Measurements from ENCODE around the gene MAP7. TPM values are rescaled to one million over a fixed set of nuclear protein-coding genes. Genes with fewer than 3 reads are reported as not detected.

Gene MAP7
- total RNA-seq, 2 experiments from 2014 or later: 0.45 to 0.49 TPM

DNA sequence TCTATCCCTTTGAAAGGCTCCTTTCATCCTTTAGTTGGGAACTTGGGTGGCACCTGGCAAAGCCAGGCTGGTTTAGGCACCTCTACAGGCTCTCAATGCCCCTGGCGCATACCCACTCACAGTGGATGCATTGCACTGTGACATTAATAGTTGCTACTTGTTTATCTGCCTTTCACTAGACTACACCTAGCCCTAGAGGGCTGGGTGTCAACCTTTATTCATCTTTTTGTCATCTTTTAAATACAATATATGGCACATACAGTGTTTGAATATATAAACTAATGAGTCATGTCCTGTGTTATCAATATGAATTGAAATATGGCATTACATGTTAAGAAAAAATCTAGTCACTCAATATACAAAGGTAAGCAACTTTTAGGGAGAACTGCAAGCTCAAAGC lies 140.6 kb downstream of the MAP7 start:
- ChIA-PET CTCF (no interaction called here), POLR2A (interaction anchor here (1.1 kb wide), 1 partner anchor 119 kb away, joined by 3 read pairs; no protein-coding TSS in a partner anchor)
- Histone ChIP-seq H3K27ac (ENCODE audit: low read depth in 1 of 2, low read length in 2 of 2) (no peak overlapping the region), H3K27me3 (ENCODE audit: control insufficient read depth in 1 of 2, insufficient read depth in 2 of 2, low read length in 2 of 2) (no peaks in the 10 kb centered on the region), H3K9me3 (ENCODE audit: control insufficient read depth in 1 of 2, insufficient read depth in 1 of 2, low read length in 2 of 2) (no peaks in the 10 kb centered on the region), H3K36me3 (ENCODE audit: insufficient read depth, low read length) (no peaks in the 10 kb centered on the region), H3K4me3 (ENCODE audit: low read length) (no peak overlapping the region), H3K4me1 (ENCODE audit: insufficient read depth, low read length) (no peaks in the 10 kb centered on the region)
- no peak for ATAC-seq (ENCODE audit: poor library complexity)
- no peak overlapping the region for H3K4me3 Mint-ChIP-seq
- no peaks in the 10 kb centered on the region for H3K4me1 Mint-ChIP-seq (ENCODE audit: low read depth)
- TF ChIP-seq, protein P1, sequence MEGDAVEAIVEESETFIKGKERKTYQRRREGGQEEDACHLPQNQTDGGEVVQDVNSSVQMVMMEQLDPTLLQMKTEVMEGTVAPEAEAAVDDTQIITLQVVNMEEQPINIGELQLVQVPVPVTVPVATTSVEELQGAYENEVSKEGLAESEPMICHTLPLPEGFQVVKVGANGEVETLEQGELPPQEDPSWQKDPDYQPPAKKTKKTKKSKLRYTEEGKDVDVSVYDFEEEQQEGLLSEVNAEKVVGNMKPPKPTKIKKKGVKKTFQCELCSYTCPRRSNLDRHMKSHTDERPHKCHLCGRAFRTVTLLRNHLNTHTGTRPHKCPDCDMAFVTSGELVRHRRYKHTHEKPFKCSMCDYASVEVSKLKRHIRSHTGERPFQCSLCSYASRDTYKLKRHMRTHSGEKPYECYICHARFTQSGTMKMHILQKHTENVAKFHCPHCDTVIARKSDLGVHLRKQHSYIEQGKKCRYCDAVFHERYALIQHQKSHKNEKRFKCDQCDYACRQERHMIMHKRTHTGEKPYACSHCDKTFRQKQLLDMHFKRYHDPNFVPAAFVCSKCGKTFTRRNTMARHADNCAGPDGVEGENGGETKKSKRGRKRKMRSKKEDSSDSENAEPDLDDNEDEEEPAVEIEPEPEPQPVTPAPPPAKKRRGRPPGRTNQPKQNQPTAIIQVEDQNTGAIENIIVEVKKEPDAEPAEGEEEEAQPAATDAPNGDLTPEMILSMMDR (IDR thresholded peaks at IDR 0.05): no peak
- H3K27me3 Mint-ChIP-seq: no peaks in the 10 kb centered on the region
- intact Hi-C loops (cut with DNase I, micrococcal nuclease): no loop called here
- H3K36me3 Mint-ChIP-seq (ENCODE audit: low read depth): no peaks in the 10 kb centered on the region
- no peak overlapping the region for H3K27ac Mint-ChIP-seq
- H3K9me3 Mint-ChIP-seq: no peaks in the 10 kb centered on the region
- no peak for DNase-seq

DNA sequence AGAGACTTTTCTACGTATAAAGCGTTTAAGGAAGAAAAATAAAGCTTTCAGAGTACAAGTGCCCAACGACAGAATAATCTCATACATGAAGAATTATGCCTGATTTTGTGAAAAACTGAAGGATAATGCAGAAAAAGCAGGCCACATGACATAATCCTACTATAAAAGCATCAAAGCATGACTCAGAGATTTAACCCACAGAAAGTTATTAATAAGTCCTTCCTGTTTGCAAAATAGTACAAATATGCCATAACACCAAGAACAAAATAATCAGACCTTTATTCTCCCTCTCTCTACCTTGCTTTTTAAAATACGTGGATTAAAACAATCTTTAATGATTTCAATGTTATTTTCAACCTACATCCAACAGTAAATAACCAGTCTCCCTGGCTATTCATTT lies 142.0 kb downstream of the MAP7 start:
- Mint-ChIP-seq H3K36me3 (ENCODE audit: low read depth) (no peaks in the 10 kb centered on the region), H3K4me3 (no peak overlapping the region), H3K27ac (no peak overlapping the region), H3K27me3 (no peaks in the 10 kb centered on the region), H3K4me1 (ENCODE audit: low read depth) (no peaks in the 10 kb centered on the region), H3K9me3 (no peaks in the 10 kb centered on the region)
- TF ChIP-seq, protein P1 (IDR thresholded peaks at IDR 0.05): no peak
- Histone ChIP-seq H3K27me3 (ENCODE audit: control insufficient read depth in 1 of 2, insufficient read depth in 2 of 2, low read length in 2 of 2) (no peaks in the 10 kb centered on the region), H3K4me3 (ENCODE audit: low read length) (no peak overlapping the region), H3K4me1 (ENCODE audit: insufficient read depth, low read length) (no peaks in the 10 kb centered on the region), H3K9me3 (ENCODE audit: control insufficient read depth in 1 of 2, insufficient read depth in 1 of 2, low read length in 2 of 2) (no peaks in the 10 kb centered on the region), H3K36me3 (ENCODE audit: insufficient read depth, low read length) (no peaks in the 10 kb centered on the region), H3K27ac (ENCODE audit: low read depth in 1 of 2, low read length in 2 of 2) (no peak overlapping the region)
- DNase-seq (no peak), ATAC-seq (ENCODE audit: poor library complexity) (no peak)
- ChIA-PET POLR2A (no interaction called here), CTCF (no interaction called here)
- intact Hi-C loops (cut with DNase I, micrococcal nuclease): no loop called here

DNA sequence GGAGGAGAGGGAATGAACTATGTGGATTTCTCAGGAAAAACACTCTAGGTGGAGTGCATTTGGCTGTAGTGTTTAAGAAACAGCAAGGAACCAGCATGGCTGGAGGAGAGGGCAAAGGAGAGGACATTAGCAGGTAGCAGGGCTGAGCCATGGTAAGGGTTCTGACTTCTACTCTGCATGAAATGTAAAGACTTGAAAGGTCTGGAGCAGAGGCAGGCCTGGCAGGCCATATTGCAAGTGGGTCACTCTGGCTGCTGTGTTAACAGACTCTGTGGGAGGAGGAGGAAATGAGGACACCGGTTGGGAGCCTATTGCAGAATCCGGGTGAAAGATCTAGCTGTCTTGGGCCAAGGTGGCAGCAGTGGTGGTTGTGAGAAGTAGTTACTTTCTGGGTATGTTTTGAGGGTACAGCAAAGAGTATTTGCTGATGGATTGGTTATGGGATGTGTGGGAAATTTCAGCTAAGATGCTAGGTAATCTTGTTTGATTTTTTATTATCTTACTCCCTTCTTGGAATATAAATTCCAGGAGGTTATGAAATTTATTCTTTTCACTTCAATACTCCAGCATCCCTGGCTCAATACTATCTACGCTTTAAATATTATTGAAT lies 144.7 kb downstream of the MAP7 start:
- no peaks in the 10 kb centered on the region for H3K36me3 ChIP-seq (ENCODE audit: insufficient read depth, low read length)
- intact Hi-C loops (cut with DNase I, micrococcal nuclease): no loop called here
- H3K4me3 ChIP-seq (ENCODE audit: low read length): no peak overlapping the region
- H3K9me3 Mint-ChIP-seq: peaks cover 3% of the 10 kb centered on the region
- H3K27ac Mint-ChIP-seq: no peak overlapping the region
- peaks cover 4% of the 10 kb centered on the region for H3K27me3 Mint-ChIP-seq
- CTCF ChIA-PET: interaction anchor here (0.6 kb wide), 1 partner anchor 175 kb away, joined by 3 read pairs; no protein-coding TSS in a partner anchor
- POLR2A ChIA-PET: interaction anchor here (0.7 kb wide), 1 partner anchor 132 kb away, joined by 3 read pairs; no protein-coding TSS in a partner anchor
- no peaks in the 10 kb centered on the region for H3K4me1 Mint-ChIP-seq (ENCODE audit: low read depth)
- TF ChIP-seq, protein P1 (IDR thresholded peaks at IDR 0.05): no peak
- no peak for ATAC-seq (ENCODE audit: poor library complexity)
- no peaks in the 10 kb centered on the region for H3K4me1 ChIP-seq (ENCODE audit: insufficient read depth, low read length)
- H3K27me3 ChIP-seq (ENCODE audit: control insufficient read depth in 1 of 2, insufficient read depth in 2 of 2, low read length in 2 of 2): no peaks in the 10 kb centered on the region
- no peak for DNase-seq
- H3K36me3 Mint-ChIP-seq (ENCODE audit: low read depth): no peaks in the 10 kb centered on the region
- no peak overlapping the region for H3K4me3 Mint-ChIP-seq
- H3K27ac ChIP-seq (ENCODE audit: low read depth in 1 of 2, low read length in 2 of 2): no peak overlapping the region
- H3K9me3 ChIP-seq (ENCODE audit: control insufficient read depth in 1 of 2, insufficient read depth in 1 of 2, low read length in 2 of 2): no peaks in the 10 kb centered on the region

Data from CD4-positive, alpha-beta T cell (primary cell).